B cell (primary cell): ENCODE results near the gene MGMT. TPM values are rescaled to one million over a fixed set of nuclear protein-coding genes. Genes with fewer than 3 reads are reported as not detected.

Experiments
- ATAC-seq: fragments of 200-7000 bp; cut with Tn5 transposase; one replicate; pipeline ENCODE4 v1.10.0; 2021; ENCODE audit warnings: low read depth, mild to moderate bottlenecking, moderate number of reproducible peaks, moderate library complexity
- CTCF ChIA-PET: fragments of 350-600 bp; sonication (Branson Sonifier 250); formaldehyde crosslinking; loops from one replicate; lab custom pipeline; 2021; ENCODE audit warnings: antibody characterized with exemption, inconsistent platforms; lab: Charles Lee
- POLR2A ChIA-PET: fragments of 350-600 bp; sonication (Branson Sonifier 250); formaldehyde crosslinking; loops from one replicate; lab custom pipeline; 2021; ENCODE audit warnings: antibody characterized with exemption; lab: Charles Lee
- DNase-seq: peaks from one replicate; pipeline ENCODE4 v3.0.0; 2013
- H2AFZ ChIP-seq: 2 replicates; pipeline ENCODE4 v1.6.1; 2012; ENCODE audit warnings: mild to moderate bottlenecking, low read depth, low read length; ENCODE audit not compliant: insufficient read depth, poor library complexity, severe bottlenecking
- H3K27ac ChIP-seq, 2 donors: 1 replicate in 1 of 2; 2 replicates in 1 of 2; pipeline ENCODE4 v1.5.1; 2012 to 2013; ENCODE audit warnings: low read length in 2 of 2, mild to moderate bottlenecking in 2 of 2, moderate library complexity in 1 of 2
- H3K27me3 ChIP-seq, 4 experiments: fragments of 200-600 bp in 1 of 4; sonication (generic) in 1 of 4; replicated peaks in 1 of 4; 1 replicate in 2 of 4; 2 replicates in 2 of 4; pipeline versions ENCODE4 v1.6.1 to v1.7.0; 2013 to 2016; ENCODE audit warnings: low read length in 3 of 4, mild to moderate bottlenecking in 2 of 4, mixed read lengths in 1 of 4, moderate library complexity in 1 of 4; ENCODE audit not compliant: insufficient read depth in 4 of 4, control insufficient read depth in 3 of 4; ENCODE audit errors: control extremely low read depth in 1 of 4
- H3K36me3 ChIP-seq, 2 experiments: replicated peaks in 1 of 2; 1 replicate in 1 of 2; 2 replicates in 1 of 2; pipeline versions ENCODE4 v1.6.1 to v1.7.1; 2013; ENCODE audit warnings: low read length in 1 of 2; ENCODE audit not compliant: insufficient read depth in 2 of 2, control insufficient read depth in 1 of 2; ENCODE audit errors: control extremely low read depth in 1 of 2, extremely low read depth in 1 of 2
- H3K4me1 ChIP-seq, 2 donors: fragments of 200-600 bp in 1 of 2; sonication (generic) in 1 of 2; 1 replicate in 1 of 2; 2 replicates in 1 of 2; pipeline versions ENCODE4 v1.5.1 to v1.6.1; 2013 to 2017; ENCODE audit warnings: low read length in 2 of 2; ENCODE audit not compliant: control insufficient read depth in 2 of 2, insufficient read depth in 2 of 2
- H3K4me2 ChIP-seq: replicated peaks from 2 replicates; pipeline ENCODE3; 2012; ENCODE audit warnings: mild to moderate bottlenecking, low read depth, low read length; ENCODE audit not compliant: poor library complexity, severe bottlenecking
- H3K4me3 ChIP-seq, 5 experiments: fragments of 200-600 bp in 1 of 5; sonication (generic) in 1 of 5; 1 replicate in 3 of 5; 2 replicates in 2 of 5; pipeline versions ENCODE4 v1.5.1 to v1.7.0; 2011 to 2016; ENCODE audit warnings: low read length in 4 of 5, mild to moderate bottlenecking in 4 of 5, low read depth in 2 of 5, control low read depth in 1 of 5, moderate library complexity in 1 of 5; ENCODE audit not compliant: insufficient read depth in 1 of 5; ENCODE audit errors: control extremely low read depth in 1 of 5, extremely low read depth in 1 of 5
- H3K79me2 ChIP-seq: fragments of 200-600 bp; sonication (generic); one replicate; pipeline ENCODE4 v1.6.0; 2016; ENCODE audit warnings: low read length; ENCODE audit not compliant: control insufficient read depth, insufficient read depth
- H3K9ac ChIP-seq: fragments of 200-600 bp; sonication (generic); 2 replicates; pipeline ENCODE4 v1.6.1; 2017; ENCODE audit warnings: mild to moderate bottlenecking, low read length, moderate library complexity
- H3K9me3 ChIP-seq, 3 donors: one replicate each; pipeline versions ENCODE4 v1.6.1 to v1.7.1; 2013; ENCODE audit warnings: low read length in 2 of 3; ENCODE audit not compliant: control insufficient read depth in 2 of 3, insufficient read depth in 1 of 3; ENCODE audit errors: control extremely low read depth in 1 of 3
- H4K20me1 ChIP-seq: 2 replicates; pipeline ENCODE4 v1.6.0; 2012; ENCODE audit warnings: mild to moderate bottlenecking, low read length; ENCODE audit not compliant: insufficient read depth, control insufficient read depth, poor library complexity, severe bottlenecking
- H3K27ac Mint-ChIP-seq: one replicate; pipeline ENCODE4 v1.8.0; 2021; ENCODE audit warnings: mixed read lengths
- H3K27me3 Mint-ChIP-seq: one replicate; pipeline ENCODE4 v1.8.0; 2021; ENCODE audit warnings: mixed read lengths
- H3K4me1 Mint-ChIP-seq: one replicate; pipeline ENCODE4 v1.8.0; 2021; ENCODE audit warnings: mixed read lengths
- H3K4me3 Mint-ChIP-seq: one replicate; pipeline ENCODE4 v1.8.0; 2021; ENCODE audit warnings: mixed read lengths
- H3K9me3 Mint-ChIP-seq: one replicate; pipeline ENCODE4 v1.8.0; 2022; ENCODE audit warnings: mixed read lengths; ENCODE audit not compliant: insufficient read depth
- CTCF ChIP-seq: fragments of 200-600 bp; IDR thresholded peaks from one replicate; pipeline ENCODE4 v1.8.0; 2022; ENCODE audit warnings: antibody characterized with exemption, mild to moderate bottlenecking
- EZH2 ChIP-seq: IDR thresholded peaks from 2 replicates; pipeline ENCODE4 v1.6.1; 2012; ENCODE audit warnings: borderline replicate concordance, low read depth, mild to moderate bottlenecking, moderate library complexity, low read length; ENCODE audit not compliant: insufficient read depth, poor library complexity, severe bottlenecking
- WGBS: methylation state at CpG from one replicate; pipeline ENCODE4 v1.1.5; 2013; ENCODE audit warnings: missing lambda C conversion rate; ENCODE audit not compliant: insufficient coverage; 5-methylcytosine and 5-hydroxymethylcytosine counted together
- intact Hi-C: fragments of 100-400 bp; cut with micrococcal nuclease; formaldehyde crosslinking; loops from one replicate; pipeline ENCODE4 v1.10.0; 2022
- polyA plus RNA-seq: library from polyadenylated mRNA; depleted of rRNA; stranded (reverse); fragments of >200 nt; gene quantifications from 2 replicates; pipeline ENCODE4 v1.2.3, GENCODE V29; 2012
- total RNA-seq, 2 donors: library from RNA; stranded (reverse); fragments of 120-200 nt in 1 of 2; gene quantifications; 1 replicate in 1 of 2; 2 replicates in 1 of 2; pipeline versions ENCODE4 v1.2.3 to v1.2.4, GENCODE V29; 2013 to 2022

MGMT gene
- total and polyA plus RNA-seq, 2 donors (not counting 1 experiment from before 2014, with no cell fraction given) = 16.6 to 87.7 TPM

- Mint-ChIP-seq H3K27me3 (no peaks in the 10 kb centered on the region), H3K9me3 (peaks cover 18% of the 10 kb centered on the region), H3K4me1 (no peaks in the 10 kb centered on the region), H3K27ac (no peak overlapping the region), H3K4me3 (no peak overlapping the region)
- no peak overlapping the region for H3K4me3 ChIP-seq
- H3K4me1 ChIP-seq = no peaks in the 10 kb centered on the region
- WGBS = no CpG with 5 or more reads among the region's 13 CpGs
- H3K27ac ChIP-seq = no peak overlapping the region
- H3K79me2 ChIP-seq = no peaks in the 10 kb centered on the region
- ChIA-PET CTCF (no interaction called here), POLR2A (no interaction called here)
- no peaks in the 10 kb centered on the region for H3K36me3 ChIP-seq
- no peak overlapping the region for H3K9ac ChIP-seq
- no peaks in the 10 kb centered on the region for H3K27me3 ChIP-seq
- no peak for ATAC-seq
- H2AFZ ChIP-seq = no peak overlapping the region
- no peak for TF ChIP-seq CTCF
- no peak for TF ChIP-seq EZH2
- no peaks in the 10 kb centered on the region for H4K20me1 ChIP-seq
- H3K4me2 ChIP-seq = no peak overlapping the region
- H3K9me3 ChIP-seq = peaks cover 7 to 46% (median 25%) of the 10 kb centered on the region in 3 donors
- no peak for DNase-seq
- intact Hi-C loops = no loop called here
Observed at GRCh38 chr10:129745186-129745750, 278.2 kb downstream of the MGMT start.

- H3K27ac Mint-ChIP-seq = no peak overlapping the region
- ChIA-PET CTCF (no interaction called here), POLR2A (no interaction called here)
- no peaks in the 10 kb centered on the region for H3K27me3 Mint-ChIP-seq
- Histone ChIP-seq H3K4me2 (no peak overlapping the region), H3K4me1 (peaks cover 0 to 4% of the 10 kb centered on the region in 2 donors), H3K27ac (no peak overlapping the region), H3K9ac (no peak overlapping the region), H3K79me2 (no peaks in the 10 kb centered on the region), H3K36me3 (peaks cover 0 to 7% of the 10 kb centered on the region in 2 experiments), H3K4me3 (no peak overlapping the region), H4K20me1 (no peaks in the 10 kb centered on the region), H3K27me3 (no peaks in the 10 kb centered on the region), H2AFZ (no peak overlapping the region), H3K9me3 (peaks cover 3 to 27% (median 21%) of the 10 kb centered on the region in 3 donors)
- WGBS = 94% methylated on average over 7 of the region's 11 CpGs
- ATAC-seq = no peak
- intact Hi-C loops = no loop called here
- TF ChIP-seq CTCF = no peak
- no peak for TF ChIP-seq EZH2
- DNase-seq = no peak
- no peak overlapping the region for H3K4me3 Mint-ChIP-seq
- peaks cover 11% of the 10 kb centered on the region for H3K4me1 Mint-ChIP-seq
- H3K9me3 Mint-ChIP-seq = peaks cover 11% of the 10 kb centered on the region
Observed at GRCh38 chr10:129754211-129755050, 287.4 kb downstream of the MGMT start.
